H9 (cell line): ENCODE data around the gene PARL. TPM values are rescaled to one million over a fixed set of nuclear protein-coding genes. Genes with fewer than 3 reads are reported as not detected.

ENCODE experiments used
- DNase-seq: peaks from one replicate; pipeline ENCODE4 v3.0.0-alpha.2; 2017
- H2AFZ ChIP-seq: one replicate; pipeline ENCODE4 v1.6.1; 2013; ENCODE audit warnings: mild to moderate bottlenecking, low read length, control low read depth, moderate library complexity
- H2AK5ac ChIP-seq: 2 replicates; pipeline ENCODE4 v1.6.1; 2013; ENCODE audit warnings: low read length, control low read depth, mixed read lengths; ENCODE audit not compliant: insufficient read length
- H2BK120ac ChIP-seq: one replicate; pipeline ENCODE4 v1.6.1; 2013; ENCODE audit warnings: low read depth, mild to moderate bottlenecking, low read length, control low read depth, inconsistent platforms; ENCODE audit not compliant: poor library complexity, severe bottlenecking
- H2BK12ac ChIP-seq: 2 replicates; pipeline ENCODE4 v1.6.1; 2013; ENCODE audit warnings: low read length, control low read depth, mixed read lengths, low read depth; ENCODE audit not compliant: insufficient read length
- H2BK15ac ChIP-seq: 2 replicates; pipeline ENCODE4 v1.6.1; 2013; ENCODE audit warnings: low read depth, low read length, control low read depth
- H2BK20ac ChIP-seq: one replicate; pipeline ENCODE4 v1.6.1; 2013; ENCODE audit warnings: low read depth, mild to moderate bottlenecking, low read length, control low read depth, inconsistent platforms; ENCODE audit not compliant: poor library complexity, severe bottlenecking
- H2BK5ac ChIP-seq: 2 replicates; pipeline ENCODE4 v1.6.1; 2013; ENCODE audit warnings: low read length, control low read depth, mixed read lengths; ENCODE audit not compliant: insufficient read length
- H3K14ac ChIP-seq: 2 replicates; pipeline ENCODE4 v1.6.1; 2013; ENCODE audit warnings: low read length, control low read depth; ENCODE audit not compliant: insufficient read depth
- H3K18ac ChIP-seq: 2 replicates; pipeline ENCODE4 v1.6.1; 2013; ENCODE audit warnings: low read depth, mild to moderate bottlenecking, mixed read lengths, low read length, control low read depth; ENCODE audit not compliant: insufficient read length
- H3K23ac ChIP-seq: 2 replicates; pipeline ENCODE4 v1.6.1; 2013; ENCODE audit warnings: low read length, control low read depth, mixed read lengths, low read depth; ENCODE audit not compliant: insufficient read length
- H3K23me2 ChIP-seq: 2 replicates; pipeline ENCODE4 v1.6.1; 2013; ENCODE audit warnings: low read depth, mild to moderate bottlenecking, mixed read lengths, low read length, control low read depth; ENCODE audit not compliant: insufficient read length, poor library complexity, severe bottlenecking
- H3K27ac ChIP-seq: 2 replicates; pipeline ENCODE4 v1.5.1; 2013; ENCODE audit warnings: low read length, control low read depth, mixed read lengths, low read depth; ENCODE audit not compliant: insufficient read length
- H3K27me3 ChIP-seq: 2 replicates; pipeline ENCODE4 v1.6.1; 2013; ENCODE audit warnings: low read length, control low read depth, inconsistent platforms; ENCODE audit not compliant: insufficient read depth
- H3K4ac ChIP-seq: 2 replicates; pipeline ENCODE4 v1.6.1; 2013; ENCODE audit warnings: low read depth, mild to moderate bottlenecking, control low read depth, inconsistent platforms, low read length, moderate library complexity
- H3K4me1 ChIP-seq: 2 replicates; pipeline ENCODE4 v1.6.1; 2013; ENCODE audit warnings: low read length, control low read depth, inconsistent platforms; ENCODE audit not compliant: insufficient read depth
- H3K4me2 ChIP-seq: 2 replicates; pipeline ENCODE4 v1.6.1; 2013; ENCODE audit warnings: low read length, control low read depth, mixed read lengths; ENCODE audit not compliant: insufficient read length, insufficient read depth
- H3K56ac ChIP-seq: 2 replicates; pipeline ENCODE4 v1.6.1; 2013; ENCODE audit warnings: low read depth, mild to moderate bottlenecking, mixed read lengths, low read length, control low read depth; ENCODE audit not compliant: insufficient read length
- H3K79me1 ChIP-seq: 2 replicates; pipeline ENCODE4 v1.6.1; 2013; ENCODE audit warnings: low read depth, mild to moderate bottlenecking, moderate library complexity, low read length, control low read depth, inconsistent platforms; ENCODE audit not compliant: insufficient read depth, poor library complexity, severe bottlenecking
- H3K79me2 ChIP-seq: 2 replicates; pipeline ENCODE4 v1.6.1; 2013; ENCODE audit warnings: low read length, control low read depth, inconsistent platforms; ENCODE audit not compliant: insufficient read depth
- H3K9ac ChIP-seq: 2 replicates; pipeline ENCODE4 v1.6.1; 2013; ENCODE audit warnings: low read length, control low read depth, mixed read lengths; ENCODE audit not compliant: insufficient read length; ENCODE audit errors: extremely low read depth
- H3K9me3 ChIP-seq: one replicate; pipeline ENCODE4 v1.6.1; 2013; ENCODE audit warnings: low read depth, low read length, inconsistent platforms; ENCODE audit not compliant: control insufficient read depth
- H3T11ph ChIP-seq: one replicate; pipeline ENCODE4 v1.6.1; 2013; ENCODE audit warnings: mild to moderate bottlenecking, low read length, control low read depth, inconsistent platforms
- H4K20me1 ChIP-seq: one replicate; pipeline ENCODE4 v1.6.1; 2013; ENCODE audit not compliant: control insufficient read depth, insufficient read length, insufficient read depth
- H4K5ac ChIP-seq: 2 replicates; pipeline ENCODE4 v1.6.1; 2013; ENCODE audit warnings: low read depth, mild to moderate bottlenecking, mixed read lengths, low read length, control low read depth; ENCODE audit not compliant: insufficient read length
- H4K8ac ChIP-seq: replicated peaks from 2 replicates; pipeline ENCODE4 v1.6.1; 2013; ENCODE audit warnings: low read length, control low read depth, mixed read lengths, low read depth; ENCODE audit not compliant: insufficient read length
- H4K91ac ChIP-seq: 2 replicates; pipeline ENCODE4 v1.6.1; 2013; ENCODE audit warnings: low read depth, mild to moderate bottlenecking, moderate library complexity, mixed read lengths, low read length, control low read depth; ENCODE audit not compliant: insufficient read length
- H3K27ac Mint-ChIP-seq, 3 experiments: 2 replicates in 2 of 3; 3 replicates in 1 of 3; pipeline ENCODE4 v1.8.0; 2020 to 2021; ENCODE audit warnings: mixed read lengths in 3 of 3, mild to moderate bottlenecking in 1 of 3, moderate library complexity in 1 of 3
- H3K27me3 Mint-ChIP-seq: 2 replicates; pipeline ENCODE4 v1.8.0; 2021; ENCODE audit warnings: low read depth, mild to moderate bottlenecking, moderate library complexity, mixed read lengths
- H3K36me3 Mint-ChIP-seq, 3 experiments: 2 replicates in 2 of 3; 3 replicates in 1 of 3; pipeline ENCODE4 v1.8.0; 2020 to 2021; ENCODE audit warnings: low read depth in 3 of 3, mixed read lengths in 3 of 3; ENCODE audit not compliant: insufficient read depth in 1 of 3
- H3K4me1 Mint-ChIP-seq, 2 experiments: 2 replicates each; pipeline ENCODE4 v1.8.0; 2020; ENCODE audit warnings: mixed read lengths in 2 of 2
- H3K4me3 Mint-ChIP-seq, 2 experiments: 2 replicates in 1 of 2; 3 replicates in 1 of 2; pipeline ENCODE4 v1.8.0; 2020 to 2021; ENCODE audit warnings: mild to moderate bottlenecking in 2 of 2, mixed read lengths in 2 of 2, moderate library complexity in 1 of 2
- H3K9me3 Mint-ChIP-seq, 2 experiments: 2 replicates in 1 of 2; 3 replicates in 1 of 2; pipeline ENCODE4 v1.8.0; 2020; ENCODE audit warnings: mild to moderate bottlenecking in 2 of 2, mixed read lengths in 2 of 2, moderate library complexity in 1 of 2
- WGBS: extraction: QIAGEN DNeasy Blood & Tissue Kit; methylation state at CpG from one replicate; pipeline ENCODE4 v1.1.7; 2013; ENCODE audit warnings: missing lambda C conversion rate, low lambda C conversion rate, mixed read lengths; ENCODE audit not compliant: insufficient read length; ENCODE audit errors: extremely low coverage; 5-methylcytosine and 5-hydroxymethylcytosine counted together
- total RNA-seq: library from RNA; stranded (reverse); gene quantifications from 2 replicates; pipeline ENCODE4 v1.2.1, GENCODE V29; 2021
- TF ChIP-seq, protein P1 (sequence below): fragments of 200-600 bp; sonication (generic); conservative IDR thresholded peaks from 3 replicates; pipeline ENCODE4 v1.8.0; 2021; ENCODE audit warnings: antibody characterized with exemption, mild to moderate bottlenecking

PARL gene
- total RNA-seq, 1 experiment from 2014 or later, result 94.5 TPM

DNA sequence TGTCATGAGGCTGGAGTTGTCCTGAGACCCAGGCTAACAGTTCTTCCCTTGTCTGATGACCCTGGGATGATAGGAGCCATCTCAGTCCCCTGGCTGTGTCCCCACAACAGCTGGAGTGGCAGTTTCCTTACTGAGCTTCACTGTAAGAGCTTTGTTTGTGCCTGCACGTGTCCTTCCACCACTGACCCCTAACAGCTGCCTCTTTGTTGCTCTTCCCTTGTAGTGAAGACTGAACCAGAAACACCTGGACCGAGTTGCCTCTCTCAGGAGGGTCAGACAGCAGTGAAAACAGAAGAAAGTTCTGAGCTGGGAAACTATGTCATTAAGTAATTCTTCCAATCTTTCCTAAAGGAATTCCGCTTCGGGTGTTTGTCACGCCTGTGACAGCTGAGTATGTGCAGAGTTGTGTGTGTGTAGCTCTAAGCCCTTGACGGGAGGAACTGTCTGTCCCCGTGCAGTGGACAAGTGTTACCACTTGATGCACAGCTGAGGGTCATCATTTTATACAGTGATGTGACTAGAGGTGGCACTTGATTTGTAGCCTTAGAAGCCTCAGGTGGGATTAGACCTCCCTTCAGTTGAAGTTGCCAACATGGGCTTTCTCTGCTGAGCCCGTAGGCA, 84.3 kb downstream of the PARL start:
- no peaks in the 10 kb centered on the region for H3K4me1 Mint-ChIP-seq
- TF ChIP-seq, protein P1, sequence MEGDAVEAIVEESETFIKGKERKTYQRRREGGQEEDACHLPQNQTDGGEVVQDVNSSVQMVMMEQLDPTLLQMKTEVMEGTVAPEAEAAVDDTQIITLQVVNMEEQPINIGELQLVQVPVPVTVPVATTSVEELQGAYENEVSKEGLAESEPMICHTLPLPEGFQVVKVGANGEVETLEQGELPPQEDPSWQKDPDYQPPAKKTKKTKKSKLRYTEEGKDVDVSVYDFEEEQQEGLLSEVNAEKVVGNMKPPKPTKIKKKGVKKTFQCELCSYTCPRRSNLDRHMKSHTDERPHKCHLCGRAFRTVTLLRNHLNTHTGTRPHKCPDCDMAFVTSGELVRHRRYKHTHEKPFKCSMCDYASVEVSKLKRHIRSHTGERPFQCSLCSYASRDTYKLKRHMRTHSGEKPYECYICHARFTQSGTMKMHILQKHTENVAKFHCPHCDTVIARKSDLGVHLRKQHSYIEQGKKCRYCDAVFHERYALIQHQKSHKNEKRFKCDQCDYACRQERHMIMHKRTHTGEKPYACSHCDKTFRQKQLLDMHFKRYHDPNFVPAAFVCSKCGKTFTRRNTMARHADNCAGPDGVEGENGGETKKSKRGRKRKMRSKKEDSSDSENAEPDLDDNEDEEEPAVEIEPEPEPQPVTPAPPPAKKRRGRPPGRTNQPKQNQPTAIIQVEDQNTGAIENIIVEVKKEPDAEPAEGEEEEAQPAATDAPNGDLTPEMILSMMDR, result no peak
- no peaks in the 10 kb centered on the region; the same call in 1 of the 2 replicates for H3K27me3 Mint-ChIP-seq

More for the DNA sequence above, 84.3 kb downstream of the PARL start:
- H4K5ac ChIP-seq, result no peak overlapping the region
- H3K9ac ChIP-seq, result no peak overlapping the region
- Mint-ChIP-seq H3K9me3 (no peaks in the 10 kb centered on the region), H3K4me3 (no peak overlapping the region), H3K27ac (peak overlapping the region in 1 of 3 experiments; percentile 77; a peak in 1 of 7 replicates), H3K36me3 (peaks cover 34 to 88% (median 81%) of the 10 kb centered on the region in 3 experiments)
- no peaks in the 10 kb centered on the region for H3K79me2 ChIP-seq
- H3K56ac ChIP-seq, result no peak overlapping the region
- H2BK120ac ChIP-seq, result no peak overlapping the region
- no peak overlapping the region for H2AFZ ChIP-seq
- H3K9me3 ChIP-seq, result no peaks in the 10 kb centered on the region
- no peak overlapping the region for H2BK20ac ChIP-seq
- no peaks in the 10 kb centered on the region for H3K4me1 ChIP-seq
- no peak overlapping the region for H3K4me2 ChIP-seq
- no peak overlapping the region for H3K23ac ChIP-seq
- H3K23me2 ChIP-seq, result no peaks in the 10 kb centered on the region
- no peak overlapping the region for H2BK12ac ChIP-seq
- DNase-seq, result no peak
- no peak overlapping the region for H4K8ac ChIP-seq
- H3K4ac ChIP-seq, result no peak overlapping the region
- no CpG with 5 or more reads among the region's 8 CpGs for WGBS
- H2BK15ac ChIP-seq, result no peak overlapping the region
- H4K91ac ChIP-seq, result no peak overlapping the region
- H3K27me3 ChIP-seq, result no peaks in the 10 kb centered on the region
- no peak overlapping the region for H3K14ac ChIP-seq
- no peak overlapping the region for H2BK5ac ChIP-seq
- H3K27ac ChIP-seq, result no peak overlapping the region
- H2AK5ac ChIP-seq, result no peak overlapping the region
- H3K79me1 ChIP-seq, result no peaks in the 10 kb centered on the region
- no peaks in the 10 kb centered on the region for H4K20me1 ChIP-seq
- H3T11ph ChIP-seq, result no peak overlapping the region
- H3K18ac ChIP-seq, result no peak overlapping the region
